Keratinocyte (primary cell): ENCODE measurements around the gene BOD1L1. TPM values are rescaled to one million over a fixed set of nuclear protein-coding genes. Genes with fewer than 3 reads are reported as not detected.

Experiments used
- DNase-seq: peaks from one replicate; pipeline ENCODE4 v3.0.0-alpha.2; 2011; ENCODE audit warnings: low read depth, missing footprints, low spot score
- FAIRE-seq: peaks from 2 replicates; lab custom pipeline; 2011; peaks lifted over from hg19 to GRCh38; lab: Jason Lieb, UNC
- H2AFZ ChIP-seq: 2 replicates; pipeline ENCODE4 v1.6.0; 2012; ENCODE audit warnings: low read length, control low read depth, inconsistent platforms; ENCODE audit not compliant: control insufficient read depth
- H3K27ac ChIP-seq: 2 replicates; pipeline ENCODE4 v1.5.1; 2011; ENCODE audit warnings: low read length; ENCODE audit not compliant: control insufficient read depth, insufficient read depth
- H3K27me3 ChIP-seq: 3 replicates; pipeline ENCODE4 v1.6.0; 2011; ENCODE audit warnings: low read length; ENCODE audit not compliant: control insufficient read depth, insufficient read depth; ENCODE audit errors: extremely low read depth
- H3K36me3 ChIP-seq, 2 experiments: 2 replicates in 1 of 2; 3 replicates in 1 of 2; pipeline ENCODE4 v1.5.1; 2011; ENCODE audit warnings: low read length in 2 of 2, mild to moderate bottlenecking in 1 of 2; ENCODE audit not compliant: control insufficient read depth in 2 of 2, insufficient read depth in 2 of 2; ENCODE audit errors: extremely low read depth in 1 of 2
- H3K4me1 ChIP-seq: 3 replicates; pipeline ENCODE4 v1.5.1; 2011; ENCODE audit warnings: low read length; ENCODE audit not compliant: control insufficient read depth, insufficient read depth; ENCODE audit errors: extremely low read depth
- H3K4me2 ChIP-seq: 3 replicates; pipeline ENCODE4 v1.6.0; 2011; ENCODE audit warnings: low read depth, low read length; ENCODE audit not compliant: control insufficient read depth, insufficient read depth; ENCODE audit errors: extremely low read depth
- H3K4me3 ChIP-seq, 3 experiments: fragments of 200-600 bp in 1 of 3; sonication (generic) in 1 of 3; 2 replicates in 2 of 3; 3 replicates in 1 of 3; pipeline ENCODE4 v1.5.1; 2011 to 2016; ENCODE audit warnings: low read length in 3 of 3, mild to moderate bottlenecking in 3 of 3, control low read depth in 2 of 3, inconsistent platforms in 1 of 3, low read depth in 1 of 3, mixed read lengths in 1 of 3, mixed run types in 1 of 3, moderate library complexity in 1 of 3; ENCODE audit not compliant: control insufficient read depth in 2 of 3, insufficient read depth in 2 of 3; ENCODE audit errors: extremely low read depth in 1 of 3
- H3K79me2 ChIP-seq: 2 replicates; pipeline ENCODE4 v1.6.0; 2012; ENCODE audit warnings: low read length; ENCODE audit not compliant: control insufficient read depth, insufficient read depth
- H3K9ac ChIP-seq: 3 replicates; pipeline ENCODE4 v1.6.0; 2011; ENCODE audit warnings: low read length; ENCODE audit not compliant: control insufficient read depth, insufficient read depth; ENCODE audit errors: extremely low read depth
- H3K9me1 ChIP-seq: 3 replicates; pipeline ENCODE4 v1.6.0; 2011; ENCODE audit warnings: low read length; ENCODE audit not compliant: control insufficient read depth, insufficient read depth; ENCODE audit errors: extremely low read depth
- H3K9me3 ChIP-seq: 2 replicates; pipeline ENCODE4 v1.5.1; 2012; ENCODE audit warnings: low read depth, low read length; ENCODE audit not compliant: control insufficient read depth
- H4K20me1 ChIP-seq: 3 replicates; pipeline ENCODE4 v1.6.0; 2011; ENCODE audit warnings: low read length; ENCODE audit not compliant: control insufficient read depth, insufficient read depth; ENCODE audit errors: extremely low read depth
- EZH2 ChIP-seq: IDR thresholded peaks from one replicate; pipeline ENCODE4 v1.6.1; 2012; ENCODE audit warnings: inconsistent platforms, mild to moderate bottlenecking, low read length, moderate library complexity
- dilution Hi-C: fragments of 300-500 bp; cut with MboI; formaldehyde crosslinking; loops from one replicate; pipeline ENCODE4 v1.7.0; 2020; ENCODE audit warnings: low sequenced_read_pairs; ENCODE audit not compliant: extremely low pct_ligation_motif_present
- polyA plus RNA-seq, 5 experiments: library from polyadenylated mRNA; depleted of rRNA in 3 of 5; stranded (reverse) in 3 of 5; stranded (forward) in 1 of 5; unstranded in 1 of 5; fragments of >200 nt; gene quantifications; 1 replicate in 1 of 5; 2 replicates in 3 of 5; 3 replicates in 1 of 5; pipeline versions ENCODE4 v1.2.1 to v1.2.3, GENCODE V29; 2011 to 2012; ENCODE audit warnings: missing spikeins in 2 of 5, low read depth in 1 of 5, low replicate concordance in 1 of 5
- TF ChIP-seq, protein P1 (sequence below), 3 experiments: IDR thresholded peaks in 1 of 3; conservative IDR thresholded peaks in 1 of 3; optimal IDR thresholded peaks in 1 of 3; 2 replicates in 2 of 3; 3 replicates in 1 of 3; pipeline versions ENCODE3 to v1.5.1; 2011; ENCODE audit warnings: low read length in 3 of 3, mild to moderate bottlenecking in 3 of 3, moderate library complexity in 2 of 3, control low read depth in 1 of 3, inconsistent platforms in 1 of 3; ENCODE audit not compliant: insufficient read depth in 2 of 3; ENCODE audit errors: extremely low read depth in 1 of 3

Gene BOD1L1
- polyA plus RNA-seq, 1 donor (not counting 4 experiments of a cell fraction or from before 2014, with no cell fraction given) = 20.6 TPM

DNA sequence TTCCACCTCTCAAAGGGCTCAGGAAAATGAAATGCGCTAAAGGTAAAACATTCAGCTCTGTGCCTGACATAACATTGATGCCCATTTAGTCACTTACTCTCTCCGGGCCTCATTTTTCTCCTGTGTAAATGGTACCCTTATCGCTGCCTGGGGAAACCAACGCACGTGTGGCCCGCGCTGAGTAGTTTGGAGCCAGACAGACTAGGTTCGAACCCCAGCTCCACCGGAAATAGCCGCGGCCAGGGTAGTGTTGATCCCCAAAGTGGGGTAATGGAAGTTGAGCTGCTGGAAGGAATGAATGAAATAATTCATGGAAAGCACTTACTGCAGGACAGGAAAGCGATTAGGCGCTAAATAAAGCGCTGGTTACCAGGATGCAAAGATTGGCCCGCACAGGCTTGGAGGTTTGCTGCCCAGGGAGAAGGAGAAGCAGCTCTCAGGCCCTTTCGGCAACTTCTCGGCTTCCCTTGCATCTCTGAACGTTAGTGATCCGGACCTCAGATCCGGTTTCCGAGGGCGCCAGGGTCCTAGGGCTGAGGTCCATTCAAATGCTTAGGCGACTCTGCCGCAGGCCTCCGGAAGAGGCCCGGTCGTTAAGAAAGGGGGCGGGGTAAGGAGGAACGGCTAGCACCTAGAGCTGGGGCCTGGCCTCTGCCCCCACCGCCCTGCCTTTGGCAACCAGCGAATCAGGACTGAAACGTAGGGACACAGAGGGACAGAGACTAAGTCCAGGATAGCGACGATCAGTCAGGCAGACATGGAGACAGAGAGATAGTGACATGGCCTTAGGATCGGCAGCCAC is 96.5 kb downstream of the BOD1L1 start:
- Histone ChIP-seq H4K20me1 (peaks cover 6% of the 10 kb centered on the region), H3K9ac (no peak overlapping the region), H3K4me2 (no peak overlapping the region), H3K9me3 (no peaks in the 10 kb centered on the region), H3K36me3 (no peaks in the 10 kb centered on the region), H3K9me1 (no peaks in the 10 kb centered on the region), H3K27me3 (peaks cover 99% of the 10 kb centered on the region), H3K4me1 (peaks cover 3% of the 10 kb centered on the region), H3K27ac (no peak overlapping the region), H3K79me2 (no peaks in the 10 kb centered on the region), H3K4me3 (no peak overlapping the region), H2AFZ (no peak overlapping the region)
- DNase-seq = no peak
- FAIRE-seq = no peak
- peak; percentile 66 for TF ChIP-seq EZH2
- TF ChIP-seq, protein P1, sequence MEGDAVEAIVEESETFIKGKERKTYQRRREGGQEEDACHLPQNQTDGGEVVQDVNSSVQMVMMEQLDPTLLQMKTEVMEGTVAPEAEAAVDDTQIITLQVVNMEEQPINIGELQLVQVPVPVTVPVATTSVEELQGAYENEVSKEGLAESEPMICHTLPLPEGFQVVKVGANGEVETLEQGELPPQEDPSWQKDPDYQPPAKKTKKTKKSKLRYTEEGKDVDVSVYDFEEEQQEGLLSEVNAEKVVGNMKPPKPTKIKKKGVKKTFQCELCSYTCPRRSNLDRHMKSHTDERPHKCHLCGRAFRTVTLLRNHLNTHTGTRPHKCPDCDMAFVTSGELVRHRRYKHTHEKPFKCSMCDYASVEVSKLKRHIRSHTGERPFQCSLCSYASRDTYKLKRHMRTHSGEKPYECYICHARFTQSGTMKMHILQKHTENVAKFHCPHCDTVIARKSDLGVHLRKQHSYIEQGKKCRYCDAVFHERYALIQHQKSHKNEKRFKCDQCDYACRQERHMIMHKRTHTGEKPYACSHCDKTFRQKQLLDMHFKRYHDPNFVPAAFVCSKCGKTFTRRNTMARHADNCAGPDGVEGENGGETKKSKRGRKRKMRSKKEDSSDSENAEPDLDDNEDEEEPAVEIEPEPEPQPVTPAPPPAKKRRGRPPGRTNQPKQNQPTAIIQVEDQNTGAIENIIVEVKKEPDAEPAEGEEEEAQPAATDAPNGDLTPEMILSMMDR (optimal IDR thresholded peaks at IDR 0.05 in 1 of 3, IDR thresholded peaks at IDR 0.05 in 1 of 3, conservative IDR thresholded peaks at IDR 0.05 in 1 of 3; ENCODE audit: extremely low read depth in 1 of 3, insufficient read depth in 2 of 3, low read length in 3 of 3) = no peak
- dilution Hi-C loops = no loop called here

DNA sequence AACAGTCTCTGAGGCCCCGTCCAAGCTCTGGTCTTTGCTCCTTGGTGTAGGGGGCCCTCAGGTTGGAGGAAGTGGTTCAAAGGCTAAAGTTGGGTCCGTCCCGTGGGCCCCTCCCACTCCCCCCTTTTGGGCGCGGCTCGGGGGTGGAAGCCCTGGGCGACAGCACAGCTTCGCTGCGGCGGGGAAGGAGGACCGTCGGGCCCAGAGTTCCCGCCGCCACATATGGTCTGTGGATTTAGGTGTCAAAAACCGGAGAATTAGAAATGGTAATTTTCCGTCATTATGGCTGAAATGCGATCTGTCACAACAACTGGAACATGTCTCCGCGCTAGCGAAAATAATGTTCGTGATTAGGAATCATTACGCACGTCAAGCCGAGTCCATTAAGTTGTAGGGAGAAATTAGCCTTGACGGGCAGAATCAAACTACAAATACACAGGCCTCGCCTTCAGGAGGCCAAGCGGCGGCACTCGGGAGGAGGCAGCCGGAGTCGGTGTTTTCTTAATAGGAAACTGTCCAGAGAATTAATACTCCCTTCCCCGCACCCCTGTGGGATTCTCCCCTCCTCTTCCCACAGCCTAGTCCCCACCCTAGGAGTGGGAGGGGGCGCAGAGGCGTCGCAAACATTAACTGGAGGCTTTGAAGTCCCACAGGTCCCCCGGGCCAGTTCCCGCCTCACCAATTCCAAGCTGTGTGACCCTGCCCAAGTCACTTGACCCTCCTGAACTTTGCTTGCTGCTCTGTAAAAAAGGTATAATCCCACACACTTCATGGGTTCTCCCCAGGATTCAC is 98.2 kb downstream of the BOD1L1 start:
- Histone ChIP-seq H3K36me3 (no peaks in the 10 kb centered on the region), H3K9me1 (no peaks in the 10 kb centered on the region), H3K4me2 (no peak overlapping the region), H3K79me2 (no peaks in the 10 kb centered on the region), H3K4me1 (peaks cover 3% of the 10 kb centered on the region), H3K27me3 (peaks cover 99% of the 10 kb centered on the region), H2AFZ (no peak overlapping the region), H3K9me3 (peaks cover 5% of the 10 kb centered on the region), H3K27ac (no peak overlapping the region), H3K9ac (no peak overlapping the region), H3K4me3 (no peak overlapping the region), H4K20me1 (no peaks in the 10 kb centered on the region)
- no peak for FAIRE-seq
- dilution Hi-C loops = no loop called here
- DNase-seq = no peak
- TF ChIP-seq, protein P1 (optimal IDR thresholded peaks at IDR 0.05 in 1 of 3, IDR thresholded peaks at IDR 0.05 in 1 of 3, conservative IDR thresholded peaks at IDR 0.05 in 1 of 3; ENCODE audit: extremely low read depth in 1 of 3, insufficient read depth in 2 of 3, low read length in 3 of 3) = no peak
- peak; percentile 81 for TF ChIP-seq EZH2
